Naive B cell (primary cell): ENCODE results near the gene MPDU1. TPM values are rescaled to one million over a fixed set of nuclear protein-coding genes. Genes with fewer than 3 reads are reported as not detected.
A peak's percentile ranks its signal among the peaks of the same experiment; 100 is the strongest.

Source experiments
- ATAC-seq, 2 donors: fragments of 150-1000 bp; cut with Tn5 transposase; 2 replicates each; pipeline ENCODE4 v1.10.0; 2021; ENCODE audit warnings: low read depth in 2 of 2, mild to moderate bottlenecking in 2 of 2, moderate library complexity in 2 of 2
- DNase-seq: peaks from one replicate; pipeline ENCODE4 v3.0.0; 2022
- H3K27ac Mint-ChIP-seq, 6 donors: one replicate each; pipeline ENCODE4 v1.8.0; 2020 to 2022; ENCODE audit warnings: mild to moderate bottlenecking in 6 of 6, mixed read lengths in 6 of 6, moderate library complexity in 5 of 6, inconsistent platforms in 2 of 6
- H3K27me3 Mint-ChIP-seq, 3 donors: one replicate each; pipeline ENCODE4 v1.8.0; 2021 to 2022; ENCODE audit warnings: mixed read lengths in 3 of 3, mild to moderate bottlenecking in 1 of 3
- H3K36me3 Mint-ChIP-seq, 2 donors: one replicate each; pipeline ENCODE4 v1.8.0; 2020 to 2022; ENCODE audit warnings: mixed read lengths in 2 of 2, inconsistent platforms in 1 of 2, mild to moderate bottlenecking in 1 of 2
- H3K4me1 Mint-ChIP-seq, 3 donors: one replicate each; pipeline ENCODE4 v1.8.0; 2020 to 2022; ENCODE audit warnings: mixed read lengths in 3 of 3, inconsistent platforms in 1 of 3, mild to moderate bottlenecking in 1 of 3, moderate library complexity in 1 of 3
- H3K4me3 Mint-ChIP-seq, 8 donors: one replicate each; pipeline ENCODE4 v1.8.0; 2020 to 2022; ENCODE audit warnings: mild to moderate bottlenecking in 8 of 8, mixed read lengths in 8 of 8, moderate library complexity in 8 of 8, inconsistent platforms in 2 of 8
- H3K9me3 Mint-ChIP-seq, 7 donors: one replicate each; pipeline ENCODE4 v1.8.0; 2020 to 2022; ENCODE audit warnings: mixed read lengths in 7 of 7, mild to moderate bottlenecking in 5 of 7, inconsistent platforms in 2 of 7, moderate library complexity in 1 of 7
- polyA plus RNA-seq, 6 donors: library from polyadenylated mRNA; unstranded; fragments of 300-500 nt; fragmentation: Illumina TruSeq; gene quantifications; one replicate each; pipeline ENCODE4 v1.2.3, GENCODE V29; 2021; ENCODE audit warnings: low read depth in 6 of 6

Gene MPDU1
- polyA plus RNA-seq, 6 donors from 2014 or later = 27.8 to 59.7 (median 43.1) TPM

DNA sequence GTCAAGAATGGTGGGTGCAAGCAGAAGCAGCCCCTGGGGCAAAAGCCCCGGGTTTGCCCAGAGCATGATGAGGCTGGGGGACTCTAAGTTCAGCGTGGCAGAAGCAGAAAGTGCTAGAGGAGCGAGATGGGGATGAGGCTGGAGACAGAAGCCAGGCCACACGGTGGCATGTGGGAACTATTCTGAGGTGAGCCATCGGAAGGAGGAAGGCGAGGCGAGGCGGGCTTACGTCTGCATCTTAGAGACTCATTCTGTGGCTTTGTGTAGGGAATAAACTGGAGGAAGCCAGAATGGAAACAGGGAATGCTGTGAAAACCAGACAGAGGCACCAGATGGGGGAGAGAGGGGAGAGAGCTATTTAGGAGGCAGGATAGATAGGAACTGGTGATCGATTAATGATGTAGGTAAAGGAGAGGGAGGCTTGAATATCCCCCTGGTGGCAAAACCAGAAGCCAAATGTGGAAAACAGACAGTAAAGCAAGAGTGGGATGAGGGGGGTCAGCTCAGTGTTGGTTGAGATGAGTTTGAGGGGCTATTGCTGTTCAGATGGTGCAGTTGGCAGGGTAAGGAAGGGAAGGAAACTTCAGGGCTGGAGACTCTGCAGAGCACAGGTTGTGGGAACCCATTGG lies 28.2 kb upstream of the MPDU1 start:
- no peaks in the 10 kb centered on the region for H3K36me3 Mint-ChIP-seq
- H3K9me3 Mint-ChIP-seq = no peaks in the 10 kb centered on the region
- peaks cover 63 to 82% (median 81%) of the 10 kb centered on the region in 3 donors for H3K4me1 Mint-ChIP-seq
- no peak for DNase-seq
- no peak for ATAC-seq
- H3K27me3 Mint-ChIP-seq = no peaks in the 10 kb centered on the region
- peak overlapping the region in 5 of 6 donors; percentile 12 to 97 (median 84) for H3K27ac Mint-ChIP-seq
- peak overlapping the region in 4 of 8 donors; percentile 27 to 62 (median 48) for H3K4me3 Mint-ChIP-seq

- no peaks in the 10 kb centered on the region for H3K9me3 Mint-ChIP-seq
- no peaks in the 10 kb centered on the region for H3K27me3 Mint-ChIP-seq
- ATAC-seq (no peak), DNase-seq (no peak)
- H3K4me1 Mint-ChIP-seq = peaks cover 66 to 82% (median 81%) of the 10 kb centered on the region in 3 donors
- H3K4me3 Mint-ChIP-seq = peak overlapping the region in 7 of 8 donors; percentile 3 to 62 (median 52)
- no peaks in the 10 kb centered on the region for H3K36me3 Mint-ChIP-seq
- H3K27ac Mint-ChIP-seq = peak overlapping the region; percentile 19 to 98 (median 62)
Observed at GRCh38 chr17:7556627-7557026, 27.0 kb upstream of the MPDU1 start.

GRCh38 chr17:7557147-7557764 lies 26.4 kb upstream of the MPDU1 start:
- Mint-ChIP-seq H3K9me3 (no peaks in the 10 kb centered on the region), H3K4me1 (peaks cover 67 to 77% (median 76%) of the 10 kb centered on the region in 3 donors), H3K36me3 (no peaks in the 10 kb centered on the region), H3K27ac (peak overlapping the region in 4 of 6 donors; percentile 61 to 99 (median 84)), H3K27me3 (no peaks in the 10 kb centered on the region), H3K4me3 (peak overlapping the region in 4 of 8 donors; percentile 91 to 98 (median 96))
- DNase-seq (no peak), ATAC-seq (no peak)

- Mint-ChIP-seq H3K27me3 (no peaks in the 10 kb centered on the region), H3K36me3 (no peaks in the 10 kb centered on the region), H3K27ac (peak overlapping the region; percentile 84 to 99 (median 98)), H3K4me1 (peaks cover 68 to 77% (median 76%) of the 10 kb centered on the region in 3 donors), H3K4me3 (peak overlapping the region; percentile 90 to 98 (median 96)), H3K9me3 (no peaks in the 10 kb centered on the region)
- ATAC-seq (peak; percentile 14 to 24), DNase-seq (peak; percentile 61)
Observed at GRCh38 chr17:7557775-7558543, 25.7 kb upstream of the MPDU1 start.

DNA sequence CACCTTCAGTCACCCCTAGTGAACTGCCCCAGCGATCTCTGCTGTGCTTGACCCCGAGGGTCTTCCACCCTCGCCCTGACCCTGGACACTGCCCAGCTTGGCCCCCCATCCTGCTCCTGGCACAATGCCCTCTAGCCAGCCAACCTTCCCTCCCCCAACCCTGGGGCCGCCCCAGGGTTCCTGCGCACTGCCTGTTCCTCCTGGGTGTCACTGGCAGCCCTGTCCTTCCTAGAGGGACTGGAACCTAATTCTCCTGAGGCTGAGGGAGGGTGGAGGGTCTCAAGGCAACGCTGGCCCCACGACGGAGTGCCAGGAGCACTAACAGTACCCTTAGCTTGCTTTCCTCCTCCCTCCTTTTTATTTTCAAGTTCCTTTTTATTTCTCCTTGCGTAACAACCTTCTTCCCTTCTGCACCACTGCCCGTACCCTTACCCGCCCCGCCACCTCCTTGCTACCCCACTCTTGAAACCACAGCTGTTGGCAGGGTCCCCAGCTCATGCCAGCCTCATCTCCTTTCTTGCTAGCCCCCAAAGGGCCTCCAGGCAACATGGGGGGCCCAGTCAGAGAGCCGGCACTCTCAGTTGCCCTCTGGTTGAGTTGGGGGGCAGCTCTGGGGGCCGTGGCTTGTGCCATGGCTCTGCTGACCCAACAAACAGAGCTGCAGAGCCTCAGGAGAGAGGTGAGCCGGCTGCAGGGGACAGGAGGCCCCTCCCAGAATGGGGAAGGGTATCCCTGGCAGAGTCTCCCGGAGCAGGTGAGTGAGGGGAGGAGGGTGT lies 24.9 kb upstream of the MPDU1 start, which contains the start of gene TNFSF13:
TNFSF13 (plus strand) TSS at position 207 of the 776 bp plus-strand sequence; CDS start at position 497, 290 bp downstream.
- Mint-ChIP-seq H3K27ac (peak within 1 kb of the TSS; percentile 95 to 99 (median 98)), H3K9me3 (no peaks in the 10 kb centered on the region), H3K36me3 (no peaks in the 10 kb centered on the region), H3K4me3 (peak within 1 kb of the TSS; percentile 90 to 98 (median 96)), H3K4me1 (peaks cover 62 to 71% (median 70%) of the 10 kb centered on the region in 3 donors), H3K27me3 (no peaks in the 10 kb centered on the region)
- DNase-seq = peak; percentile 59
- ATAC-seq = no peak

DNA sequence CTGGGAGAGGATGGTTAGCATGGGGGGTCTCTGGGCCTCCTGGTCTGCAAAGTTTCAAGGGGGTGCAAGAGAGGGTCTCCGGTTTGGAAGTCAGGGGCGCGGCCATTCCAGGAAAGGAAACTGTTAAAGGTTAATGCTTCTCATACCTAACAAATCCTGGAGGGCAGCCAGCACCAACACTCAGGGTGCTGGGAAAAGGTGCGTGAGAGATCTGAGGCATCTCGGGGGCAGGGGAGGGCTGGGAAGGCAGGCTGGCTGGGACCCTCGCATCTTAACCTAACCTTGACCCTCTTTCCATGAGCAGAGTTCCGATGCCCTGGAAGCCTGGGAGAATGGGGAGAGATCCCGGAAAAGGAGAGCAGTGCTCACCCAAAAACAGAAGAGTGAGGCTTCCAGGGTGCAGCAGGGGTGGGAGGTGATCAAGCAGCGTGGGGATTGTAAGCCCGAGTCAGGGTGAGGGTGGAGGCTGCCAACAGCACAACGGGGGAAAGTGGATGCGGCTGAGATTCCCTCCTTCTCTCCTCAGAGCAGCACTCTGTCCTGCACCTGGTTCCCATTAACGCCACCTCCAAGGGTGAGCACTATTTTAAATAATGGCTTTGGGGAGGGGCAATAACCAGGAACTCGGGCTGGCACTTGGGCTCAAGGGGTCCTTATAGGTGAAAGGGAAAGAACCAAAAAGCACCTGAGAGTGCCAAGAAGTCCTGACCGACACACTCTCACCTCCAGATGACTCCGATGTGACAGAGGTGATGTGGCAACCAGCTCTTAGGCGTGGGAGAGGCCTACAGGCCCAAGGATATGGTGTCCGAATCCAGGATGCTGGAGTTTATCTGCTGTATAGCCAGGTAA lies 24.1 kb upstream of the MPDU1 start:
- Mint-ChIP-seq H3K9me3 (no peaks in the 10 kb centered on the region), H3K36me3 (no peaks in the 10 kb centered on the region), H3K27ac (peak overlapping the region; percentile 83 to 99 (median 98)), H3K27me3 (no peaks in the 10 kb centered on the region), H3K4me3 (peak overlapping the region; percentile 90 to 98 (median 96)), H3K4me1 (peaks cover 58 to 67% (median 66%) of the 10 kb centered on the region in 3 donors)
- no peak for ATAC-seq
- no peak for DNase-seq

DNA sequence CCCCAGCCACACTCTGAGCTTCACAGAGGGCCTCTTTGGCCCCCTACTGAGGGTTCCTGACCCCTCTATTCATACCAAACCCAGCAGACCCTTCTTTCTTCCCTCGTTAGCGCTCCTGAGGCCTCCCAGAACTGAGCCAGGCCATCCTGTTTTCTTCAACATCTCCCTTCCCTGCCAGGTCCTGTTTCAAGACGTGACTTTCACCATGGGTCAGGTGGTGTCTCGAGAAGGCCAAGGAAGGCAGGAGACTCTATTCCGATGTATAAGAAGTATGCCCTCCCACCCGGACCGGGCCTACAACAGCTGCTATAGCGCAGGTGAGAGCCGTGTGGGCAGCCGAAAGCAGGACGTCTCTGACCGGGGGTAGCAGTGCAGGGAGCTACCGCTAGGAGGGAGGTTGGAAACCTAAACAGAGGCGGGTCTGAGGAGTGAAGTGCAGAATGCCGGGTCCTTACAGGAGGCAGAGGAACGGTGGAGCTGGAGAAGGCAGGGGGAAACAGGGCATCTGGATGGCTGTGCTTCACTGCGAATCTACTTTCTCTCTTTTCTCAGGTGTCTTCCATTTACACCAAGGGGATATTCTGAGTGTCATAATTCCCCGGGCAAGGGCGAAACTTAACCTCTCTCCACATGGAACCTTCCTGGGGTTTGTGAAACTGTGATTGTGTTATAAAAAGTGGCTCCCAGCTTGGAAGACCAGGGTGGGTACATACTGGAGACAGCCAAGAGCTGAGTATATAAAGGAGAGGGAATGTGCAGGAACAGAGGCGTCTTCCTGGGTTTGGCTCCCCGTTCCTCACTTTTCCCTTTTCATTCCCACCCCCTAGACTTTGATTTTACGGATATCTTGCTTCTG lies 23.3 kb upstream of the MPDU1 start:
- ATAC-seq (peak; percentile 22 to 27), DNase-seq (peak; percentile 66)
- Mint-ChIP-seq H3K27ac (peak overlapping the region; percentile 95 to 99 (median 99)), H3K4me3 (peak overlapping the region; percentile 90 to 98 (median 96)), H3K36me3 (no peaks in the 10 kb centered on the region), H3K9me3 (no peaks in the 10 kb centered on the region), H3K27me3 (no peaks in the 10 kb centered on the region), H3K4me1 (peaks cover 52 to 61% (median 58%) of the 10 kb centered on the region in 3 donors)

- DNase-seq (peak; percentile 82), ATAC-seq (peak; percentile 58 to 61)
- H3K4me1 Mint-ChIP-seq = peaks cover 49 to 59% (median 54%) of the 10 kb centered on the region in 3 donors
- peak overlapping the region; percentile 90 to 98 (median 96) for H3K4me3 Mint-ChIP-seq
- no peaks in the 10 kb centered on the region for H3K27me3 Mint-ChIP-seq
- no peaks in the 10 kb centered on the region for H3K9me3 Mint-ChIP-seq
- no peaks in the 10 kb centered on the region for H3K36me3 Mint-ChIP-seq
- H3K27ac Mint-ChIP-seq = peak overlapping the region; percentile 95 to 99 (median 99)
Observed at GRCh38 chr17:7561028-7561575, 22.6 kb upstream of the MPDU1 start.

DNA sequence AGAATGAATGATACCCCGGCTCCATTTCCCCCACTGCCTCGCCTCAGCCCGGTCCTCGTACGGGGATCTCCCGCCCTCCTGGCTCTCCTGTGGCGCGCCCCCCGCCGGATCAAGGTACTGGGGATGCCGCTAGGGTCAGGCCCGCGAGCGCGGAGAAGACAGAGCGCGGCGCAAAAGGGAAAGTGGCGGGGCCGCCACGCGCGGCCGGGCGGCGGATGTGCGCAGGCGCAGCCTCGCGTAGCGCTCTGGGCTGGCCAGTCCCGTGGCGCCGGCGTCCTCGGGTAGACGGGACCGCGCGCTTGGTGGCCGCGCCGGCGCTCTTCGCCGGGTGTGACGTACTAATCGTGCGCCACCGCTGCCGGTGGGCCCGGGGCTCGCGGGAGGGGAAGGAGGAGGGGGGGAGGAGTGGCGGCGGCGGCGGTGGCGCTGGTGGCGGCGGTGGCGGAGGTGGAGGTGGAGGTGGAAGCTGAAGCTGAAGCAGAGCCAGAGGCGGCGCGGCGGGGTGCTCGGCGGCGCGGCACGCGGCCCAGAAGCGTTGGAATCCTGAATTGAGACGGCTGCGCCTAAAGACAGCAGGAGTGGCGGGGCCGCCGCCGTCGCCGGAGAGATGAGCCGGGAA lies 22.0 kb upstream of the MPDU1 start, which contains the start of gene SENP3:
SENP3 (plus strand) TSS at position 331 of the 619 bp plus-strand sequence. CDS start 1,158 bp downstream, outside the sequence.
- Mint-ChIP-seq H3K4me1 (peaks cover 49 to 54% (median 54%) of the 10 kb centered on the region in 3 donors), H3K27ac (peak within 1 kb of the TSS; percentile 95 to 99 (median 99)), H3K27me3 (no peaks in the 10 kb centered on the region), H3K9me3 (no peaks in the 10 kb centered on the region), H3K4me3 (peak within 1 kb of the TSS; percentile 90 to 98 (median 96)), H3K36me3 (no peaks in the 10 kb centered on the region)
- DNase-seq (peak; percentile 93), ATAC-seq (peak; percentile 75 to 77)

GRCh38 chr17:7562208-7562605 lies 21.4 kb upstream of the MPDU1 start:
- Mint-ChIP-seq H3K4me1 (peaks cover 49 to 54% (median 53%) of the 10 kb centered on the region in 3 donors), H3K27me3 (no peaks in the 10 kb centered on the region), H3K9me3 (no peaks in the 10 kb centered on the region), H3K27ac (peak overlapping the region in 5 of 6 donors; percentile 79 to 99 (median 94)), H3K4me3 (peak overlapping the region; percentile 87 to 98 (median 90)), H3K36me3 (peaks cover 0 to under 1% of the 10 kb centered on the region in 2 donors)
- DNase-seq (no peak), ATAC-seq (no peak)
